Muscle layer of colon (tissue), 2 donors: ENCODE results near the gene GRIA4.

Source experiments
- H3K27ac ChIP-seq: one replicate; pipeline ENCODE4 v1.7.0; 2013; ENCODE audit warnings: low read depth, mild to moderate bottlenecking, low read length, moderate library complexity
- H3K27me3 ChIP-seq, 2 donors: one replicate each; pipeline ENCODE4 v1.7.0; 2013; ENCODE audit warnings: low read length in 2 of 2, mild to moderate bottlenecking in 2 of 2; ENCODE audit not compliant: insufficient read depth in 2 of 2, control insufficient read depth in 1 of 2
- H3K36me3 ChIP-seq: one replicate; pipeline ENCODE4 v1.7.0; 2013; ENCODE audit warnings: mild to moderate bottlenecking, low read length; ENCODE audit not compliant: insufficient read depth
- H3K4me1 ChIP-seq: one replicate; pipeline ENCODE4 v1.7.0; 2013; ENCODE audit warnings: mild to moderate bottlenecking, low read length; ENCODE audit not compliant: insufficient read depth
- H3K4me3 ChIP-seq, 2 donors: one replicate each; pipeline ENCODE4 v1.7.0; 2013; ENCODE audit warnings: low read length in 2 of 2, low read depth in 1 of 2, mild to moderate bottlenecking in 1 of 2, moderate library complexity in 1 of 2
- H3K9ac ChIP-seq: one replicate; pipeline ENCODE4 v1.7.0; 2013; ENCODE audit warnings: low read length
- H3K9me3 ChIP-seq: one replicate; pipeline ENCODE4 v1.7.0; 2013; ENCODE audit warnings: mild to moderate bottlenecking, low read length
- donor health status: abdominal sarcoma.
- donor health status: Adenocarcinoma of cecum.

GRIA4 gene

GRCh38 chr11:105937331-105937730, 327.5 kb downstream of the GRIA4 start:
- H3K27ac ChIP-seq, result no peak overlapping the region
- H3K27me3 ChIP-seq, result no peaks in the 10 kb centered on the region
- no peaks in the 10 kb centered on the region for H3K9me3 ChIP-seq
- no peaks in the 10 kb centered on the region for H3K4me1 ChIP-seq
- H3K9ac ChIP-seq, result no peak overlapping the region
- H3K36me3 ChIP-seq, result no peaks in the 10 kb centered on the region
- no peak overlapping the region for H3K4me3 ChIP-seq

GRCh38 chr11:105937738-105938137, 327.9 kb downstream of the GRIA4 start:
- Histone ChIP-seq H3K9me3 (no peaks in the 10 kb centered on the region), H3K4me3 (no peak overlapping the region), H3K27me3 (no peaks in the 10 kb centered on the region), H3K9ac (no peak overlapping the region), H3K27ac (no peak overlapping the region), H3K36me3 (no peaks in the 10 kb centered on the region), H3K4me1 (no peaks in the 10 kb centered on the region)

GRCh38 chr11:105942921-105943320, 333.0 kb downstream of the GRIA4 start:
- Histone ChIP-seq H3K9me3 (no peaks in the 10 kb centered on the region), H3K27ac (no peak overlapping the region), H3K27me3 (no peaks in the 10 kb centered on the region), H3K4me1 (no peaks in the 10 kb centered on the region), H3K36me3 (no peaks in the 10 kb centered on the region), H3K4me3 (no peak overlapping the region), H3K9ac (no peak overlapping the region)

- Histone ChIP-seq H3K27me3 (no peaks in the 10 kb centered on the region), H3K27ac (no peak overlapping the region), H3K4me1 (no peaks in the 10 kb centered on the region), H3K4me3 (no peak overlapping the region), H3K9me3 (no peaks in the 10 kb centered on the region), H3K36me3 (no peaks in the 10 kb centered on the region), H3K9ac (no peak overlapping the region)
Observed at GRCh38 chr11:105948918-105949590, 339.2 kb downstream of the GRIA4 start.

GRCh38 chr11:105953886-105954285, 344.0 kb downstream of the GRIA4 start:
- H3K9me3 ChIP-seq, result no peaks in the 10 kb centered on the region
- no peak overlapping the region for H3K27ac ChIP-seq
- no peaks in the 10 kb centered on the region for H3K36me3 ChIP-seq
- no peaks in the 10 kb centered on the region for H3K27me3 ChIP-seq
- no peak overlapping the region for H3K4me3 ChIP-seq
- no peaks in the 10 kb centered on the region for H3K4me1 ChIP-seq
- no peak overlapping the region for H3K9ac ChIP-seq

- Histone ChIP-seq H3K27me3 (no peaks in the 10 kb centered on the region), H3K4me1 (no peaks in the 10 kb centered on the region), H3K9me3 (no peaks in the 10 kb centered on the region), H3K4me3 (no peak overlapping the region), H3K27ac (no peak overlapping the region), H3K9ac (no peak overlapping the region), H3K36me3 (no peaks in the 10 kb centered on the region)
Observed at GRCh38 chr11:105960252-105961245, 350.7 kb downstream of the GRIA4 start.

- Histone ChIP-seq H3K4me3 (no peak overlapping the region), H3K4me1 (no peaks in the 10 kb centered on the region), H3K9me3 (no peaks in the 10 kb centered on the region), H3K27me3 (no peaks in the 10 kb centered on the region), H3K27ac (no peak overlapping the region), H3K9ac (no peak overlapping the region), H3K36me3 (no peaks in the 10 kb centered on the region)
Observed at GRCh38 chr11:105968021-105968697, 358.3 kb downstream of the GRIA4 start.

GRCh38 chr11:105969756-105970155, 359.9 kb downstream of the GRIA4 start:
- Histone ChIP-seq H3K36me3 (no peaks in the 10 kb centered on the region), H3K4me1 (no peaks in the 10 kb centered on the region), H3K4me3 (no peak overlapping the region), H3K9me3 (no peaks in the 10 kb centered on the region), H3K27me3 (no peaks in the 10 kb centered on the region), H3K9ac (no peak overlapping the region), H3K27ac (no peak overlapping the region)

GRCh38 chr11:105975128-105975527, 365.3 kb downstream of the GRIA4 start:
- Histone ChIP-seq H3K36me3 (no peaks in the 10 kb centered on the region), H3K9ac (no peak overlapping the region), H3K27me3 (no peaks in the 10 kb centered on the region), H3K27ac (no peak overlapping the region), H3K4me3 (no peak overlapping the region), H3K9me3 (no peaks in the 10 kb centered on the region), H3K4me1 (no peaks in the 10 kb centered on the region)

GRCh38 chr11:105979997-105980703, 370.3 kb downstream of the GRIA4 start:
- Histone ChIP-seq H3K4me1 (no peaks in the 10 kb centered on the region), H3K4me3 (no peak overlapping the region), H3K27me3 (no peaks in the 10 kb centered on the region), H3K27ac (no peak overlapping the region), H3K36me3 (no peaks in the 10 kb centered on the region), H3K9ac (no peak overlapping the region), H3K9me3 (no peaks in the 10 kb centered on the region)

- H3K4me3 ChIP-seq, result no peak overlapping the region
- no peaks in the 10 kb centered on the region for H3K4me1 ChIP-seq
- H3K9ac ChIP-seq, result no peak overlapping the region
- no peaks in the 10 kb centered on the region for H3K27me3 ChIP-seq
- no peaks in the 10 kb centered on the region for H3K36me3 ChIP-seq
- no peak overlapping the region for H3K27ac ChIP-seq
- H3K9me3 ChIP-seq, result no peaks in the 10 kb centered on the region
Observed at GRCh38 chr11:105986554-105986953, 376.7 kb downstream of the GRIA4 start.
